Calu3 (cell line): ENCODE measurements around the gene RTN3. TPM values are rescaled to one million over a fixed set of nuclear protein-coding genes. Genes with fewer than 3 reads are reported as not detected.
"Not testable (repeated sequence)": the region's sequence is repeated elsewhere in the genome, so short reads cannot be mapped to it uniquely, and the experiment has no call there.

ENCODE experiments used
- BruUV-seq: library from RNA; stranded (reverse); fragments of 400-500 nt; replicated peaks from 2 replicates; lab custom pipeline; 2021; lab: Mats Ljungman, UMichigan
- CTCF ChIA-PET: fragments of 300-600 bp; sonication (Branson Sonifier 250); formaldehyde crosslinking; loops from one replicate; lab custom pipeline; 2022; ENCODE audit warnings: antibody characterized with exemption; lab: Charles Lee
- DNase-seq: peaks from one replicate; pipeline ENCODE4 v3.0.0; 2022
- H3K27ac Mint-ChIP-seq: one replicate; pipeline ENCODE4 v1.8.0; 2022; ENCODE audit warnings: mixed read lengths; ENCODE audit not compliant: unreplicated experiment
- H3K27me3 Mint-ChIP-seq: one replicate; pipeline ENCODE4 v1.8.0; 2022; ENCODE audit warnings: mixed read lengths; ENCODE audit not compliant: unreplicated experiment
- H3K36me3 Mint-ChIP-seq: one replicate; pipeline ENCODE4 v1.8.0; 2022; ENCODE audit warnings: mild to moderate bottlenecking, moderate library complexity, mixed read lengths; ENCODE audit not compliant: insufficient read depth, unreplicated experiment
- H3K4me1 Mint-ChIP-seq: one replicate; pipeline ENCODE4 v1.8.0; 2022; ENCODE audit warnings: mild to moderate bottlenecking, low read depth, mixed read lengths; ENCODE audit not compliant: unreplicated experiment
- H3K4me3 Mint-ChIP-seq: one replicate; pipeline ENCODE4 v1.8.0; 2022; ENCODE audit warnings: mild to moderate bottlenecking, low read depth, moderate library complexity, mixed read lengths; ENCODE audit not compliant: unreplicated experiment
- H3K9me3 Mint-ChIP-seq: one replicate; pipeline ENCODE4 v1.8.0; 2022; ENCODE audit warnings: low read depth, mixed read lengths; ENCODE audit not compliant: unreplicated experiment
- intact Hi-C: fragments of 100-400 bp; cut with micrococcal nuclease; formaldehyde crosslinking; loops from one replicate; pipeline ENCODE4 v1.10.0; 2022; ENCODE audit not compliant: unreplicated experiment
- total RNA-seq: library from RNA; stranded (reverse); gene quantifications from 2 replicates; pipeline ENCODE4 v1.2.3, GENCODE V29; 2022
- TF ChIP-seq, protein P1 (sequence below): fragments of 200-600 bp; IDR thresholded peaks from one replicate; pipeline ENCODE4 v1.8.0; 2022; ENCODE audit warnings: antibody characterized with exemption; ENCODE audit not compliant: unreplicated experiment

RTN3 gene
- total RNA-seq, 1 experiment from 2014 or later: 146 TPM

DNA sequence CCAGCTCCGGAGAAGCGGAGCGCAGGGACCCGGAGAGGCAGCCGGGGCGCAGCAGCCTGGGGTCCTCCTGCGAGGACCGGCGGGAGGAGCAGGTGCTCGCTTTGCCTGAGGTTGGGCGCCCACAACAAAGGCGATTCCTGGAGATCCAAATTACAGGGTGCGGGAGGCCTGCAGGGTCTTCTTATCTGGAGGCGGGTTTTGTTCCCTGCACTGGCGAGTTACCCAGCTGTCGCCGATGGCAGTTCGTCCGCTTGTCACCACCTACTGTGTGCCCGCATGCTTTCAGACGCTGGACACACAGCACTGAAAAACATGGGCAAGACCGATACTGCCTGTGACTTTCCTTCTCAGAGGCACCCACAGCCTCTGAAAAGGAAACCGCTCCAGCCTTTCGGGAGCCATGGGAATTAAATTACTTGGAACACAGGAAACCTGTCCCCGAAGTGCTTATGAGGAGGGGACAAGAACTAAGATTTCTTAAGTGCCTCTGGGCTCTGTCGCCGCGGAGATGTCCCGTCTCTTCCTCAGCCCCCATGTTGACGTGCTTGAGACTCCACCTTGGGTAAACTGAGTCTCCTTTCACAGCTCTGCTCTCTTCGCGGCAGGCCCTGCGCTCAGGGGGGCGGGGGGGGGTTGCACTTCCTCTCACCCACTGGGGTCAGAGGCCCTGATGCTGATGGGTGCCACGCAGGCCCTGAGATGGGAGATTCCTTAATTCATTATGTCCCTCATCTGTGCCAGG, 88.6 kb downstream of the RTN3 start:
- peaks cover 18% of the 10 kb centered on the region for H3K4me1 Mint-ChIP-seq
- intact Hi-C loops: no loop called here
- CTCF ChIA-PET: interaction anchor here (1.6 to 1.7 kb wide), 2 partner anchors 10 to 102 kb away, joined by 5 to 6 read pairs; no protein-coding TSS in a partner anchor
- H3K9me3 Mint-ChIP-seq: no peaks in the 10 kb centered on the region
- H3K36me3 Mint-ChIP-seq: peaks cover 16% of the 10 kb centered on the region
- H3K27ac Mint-ChIP-seq: no peak overlapping the region
- H3K4me3 Mint-ChIP-seq: peak overlapping the region; percentile 93
- DNase-seq: no peak
- H3K27me3 Mint-ChIP-seq: peaks cover 27% of the 10 kb centered on the region
- TF ChIP-seq, protein P1, sequence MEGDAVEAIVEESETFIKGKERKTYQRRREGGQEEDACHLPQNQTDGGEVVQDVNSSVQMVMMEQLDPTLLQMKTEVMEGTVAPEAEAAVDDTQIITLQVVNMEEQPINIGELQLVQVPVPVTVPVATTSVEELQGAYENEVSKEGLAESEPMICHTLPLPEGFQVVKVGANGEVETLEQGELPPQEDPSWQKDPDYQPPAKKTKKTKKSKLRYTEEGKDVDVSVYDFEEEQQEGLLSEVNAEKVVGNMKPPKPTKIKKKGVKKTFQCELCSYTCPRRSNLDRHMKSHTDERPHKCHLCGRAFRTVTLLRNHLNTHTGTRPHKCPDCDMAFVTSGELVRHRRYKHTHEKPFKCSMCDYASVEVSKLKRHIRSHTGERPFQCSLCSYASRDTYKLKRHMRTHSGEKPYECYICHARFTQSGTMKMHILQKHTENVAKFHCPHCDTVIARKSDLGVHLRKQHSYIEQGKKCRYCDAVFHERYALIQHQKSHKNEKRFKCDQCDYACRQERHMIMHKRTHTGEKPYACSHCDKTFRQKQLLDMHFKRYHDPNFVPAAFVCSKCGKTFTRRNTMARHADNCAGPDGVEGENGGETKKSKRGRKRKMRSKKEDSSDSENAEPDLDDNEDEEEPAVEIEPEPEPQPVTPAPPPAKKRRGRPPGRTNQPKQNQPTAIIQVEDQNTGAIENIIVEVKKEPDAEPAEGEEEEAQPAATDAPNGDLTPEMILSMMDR: no peak
- BruUV-seq: no TSS peak

DNA sequence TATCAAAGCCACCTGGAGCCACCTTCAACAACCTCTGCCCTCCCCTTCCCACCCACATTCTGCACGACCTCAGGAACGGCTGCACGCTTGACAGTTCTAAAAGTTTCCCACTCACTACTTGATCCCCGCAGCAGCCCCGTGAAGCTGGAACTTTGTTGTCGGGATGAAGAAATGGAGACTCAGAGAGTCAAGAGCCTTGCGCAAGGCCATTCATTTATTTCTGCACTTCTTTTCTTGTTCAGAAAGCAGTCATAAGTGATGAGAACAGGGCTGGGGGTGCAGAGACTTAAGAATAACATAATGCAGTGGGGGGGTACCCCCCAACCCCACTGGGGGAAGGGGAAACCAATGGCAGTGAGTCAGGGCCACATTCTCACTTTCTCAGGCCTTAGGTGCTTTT, 89.5 kb downstream of the RTN3 start:
- CTCF ChIA-PET: no interaction called here
- Mint-ChIP-seq H3K4me1 (peaks cover 12% of the 10 kb centered on the region), H3K36me3 (peaks cover 10% of the 10 kb centered on the region), H3K27ac (no peak overlapping the region), H3K9me3 (no peaks in the 10 kb centered on the region), H3K27me3 (peaks cover 27% of the 10 kb centered on the region), H3K4me3 (no peak overlapping the region)
- no TSS peak for BruUV-seq
- intact Hi-C loops: no loop called here
- TF ChIP-seq, protein P1: no peak
- DNase-seq: no peak

DNA sequence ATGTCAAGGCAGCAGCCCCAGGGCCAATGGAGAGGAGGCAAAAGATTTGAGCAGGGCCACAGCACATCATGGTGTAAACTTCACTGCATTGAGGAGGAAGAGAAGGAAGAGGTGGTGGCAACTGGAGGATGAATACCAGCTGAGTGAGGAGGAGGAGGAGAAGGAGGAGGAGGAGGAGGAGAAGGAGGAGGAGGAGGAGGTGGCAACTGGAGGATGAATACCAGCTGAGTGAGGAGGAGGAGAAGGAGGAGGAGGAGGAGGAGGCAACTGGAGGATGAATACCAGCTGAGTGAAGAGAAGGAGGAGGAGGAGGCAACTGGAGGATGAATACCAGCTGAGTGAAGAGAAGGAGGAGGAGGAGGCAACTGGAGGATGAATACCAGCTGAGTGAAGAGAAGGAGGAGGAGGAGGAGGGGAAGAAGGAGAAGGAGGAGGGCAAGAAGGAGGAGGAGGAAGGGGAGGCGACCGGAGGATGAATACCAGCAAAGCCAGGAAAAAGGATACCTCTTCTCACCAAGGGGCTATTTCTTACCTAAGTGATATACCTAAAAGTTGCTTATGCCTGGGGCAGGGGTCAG, 90.5 kb downstream of the RTN3 start:
- not testable (repeated sequence) for H3K4me3 Mint-ChIP-seq

DNA sequence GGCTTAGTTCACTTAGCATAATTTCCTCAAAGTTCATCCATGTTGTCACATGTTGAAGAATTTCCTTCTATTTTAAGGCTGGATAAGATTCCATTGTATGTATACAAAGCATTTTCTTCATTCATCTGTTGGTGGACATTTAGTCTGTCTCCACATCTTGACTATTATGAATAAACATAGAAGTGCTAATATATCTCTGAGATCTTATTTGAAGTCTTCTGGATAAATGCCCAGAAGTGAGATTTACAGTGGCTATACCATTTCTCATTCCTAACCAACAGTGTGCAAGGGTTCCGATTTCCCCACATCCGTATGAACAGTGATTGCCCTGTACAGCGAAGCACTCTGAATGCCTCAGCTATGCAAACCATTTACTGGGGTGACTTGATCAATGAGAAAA, 93.9 kb downstream of the RTN3 start:
- Mint-ChIP-seq H3K9me3 (no peaks in the 10 kb centered on the region), H3K27me3 (peaks cover 47% of the 10 kb centered on the region), H3K4me3 (no peak overlapping the region), H3K4me1 (no peaks in the 10 kb centered on the region), H3K36me3 (no peaks in the 10 kb centered on the region), H3K27ac (no peak overlapping the region)
- no peak for DNase-seq
- intact Hi-C loops: no loop called here
- BruUV-seq: no TSS peak
- CTCF ChIA-PET: no interaction called here
- TF ChIP-seq, protein P1: no peak

More for the DNA sequence above, 90.5 kb downstream of the RTN3 start:
- H3K27ac Mint-ChIP-seq, intact Hi-C loops, H3K9me3 Mint-ChIP-seq, DNase-seq, BruUV-seq, H3K4me1 Mint-ChIP-seq: not testable (repeated sequence)
- Mint-ChIP-seq H3K27me3 (peaks cover 27% of the 10 kb centered on the region), H3K36me3 (peaks cover 10% of the 10 kb centered on the region)
- CTCF ChIA-PET: interaction anchor here (0.6 to 0.7 kb wide), 3 partner anchors 18 to 807 kb away, joined by 3 to 5 read pairs (median 3); no protein-coding TSS in a partner anchor
